Measurements from ENCODE around the gene ACAD11.

DNA sequence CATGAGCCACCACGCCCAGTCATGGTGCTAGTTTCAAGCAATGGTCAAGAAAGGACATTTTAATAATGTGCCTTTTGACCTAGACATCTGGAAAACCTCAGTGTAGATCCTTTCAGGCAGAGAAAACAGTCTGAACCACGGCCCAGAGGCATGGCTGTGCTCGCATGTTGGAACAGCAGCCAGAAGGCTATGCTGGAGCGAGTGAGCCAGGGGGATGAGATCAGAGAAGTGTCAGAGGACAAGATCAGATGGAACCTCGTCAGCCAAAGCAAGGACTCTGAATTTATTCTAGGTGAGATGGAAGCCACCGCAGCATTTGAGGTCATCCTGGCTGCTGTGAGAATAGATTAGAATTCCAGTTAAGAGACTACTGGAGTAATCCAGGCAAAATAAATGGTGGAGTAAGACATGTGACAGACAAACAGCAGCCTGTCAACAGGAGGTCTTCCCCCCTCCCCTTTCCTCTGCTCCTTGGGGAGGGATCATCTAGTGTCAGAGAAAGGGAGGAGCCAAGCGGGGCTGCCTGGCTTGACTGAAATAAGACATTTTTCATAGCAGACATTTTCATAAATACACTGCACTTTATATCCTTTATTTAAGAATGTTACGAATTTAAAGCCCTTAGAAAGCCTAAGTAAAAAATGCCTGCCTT lies 103.0 kb downstream of the ACAD11 start:
- TF ChIP-seq NR2C2 (CRISPR knock-in tag; IDR thresholded peaks at IDR 0.05) = no peak
- TF ChIP-seq NR2C2 (tag; IDR thresholded peaks at IDR 0.05) = no peak
- no peak for TF ChIP-seq NFATC3 (IDR thresholded peaks at IDR 0.05)
- TF ChIP-seq, protein P1, sequence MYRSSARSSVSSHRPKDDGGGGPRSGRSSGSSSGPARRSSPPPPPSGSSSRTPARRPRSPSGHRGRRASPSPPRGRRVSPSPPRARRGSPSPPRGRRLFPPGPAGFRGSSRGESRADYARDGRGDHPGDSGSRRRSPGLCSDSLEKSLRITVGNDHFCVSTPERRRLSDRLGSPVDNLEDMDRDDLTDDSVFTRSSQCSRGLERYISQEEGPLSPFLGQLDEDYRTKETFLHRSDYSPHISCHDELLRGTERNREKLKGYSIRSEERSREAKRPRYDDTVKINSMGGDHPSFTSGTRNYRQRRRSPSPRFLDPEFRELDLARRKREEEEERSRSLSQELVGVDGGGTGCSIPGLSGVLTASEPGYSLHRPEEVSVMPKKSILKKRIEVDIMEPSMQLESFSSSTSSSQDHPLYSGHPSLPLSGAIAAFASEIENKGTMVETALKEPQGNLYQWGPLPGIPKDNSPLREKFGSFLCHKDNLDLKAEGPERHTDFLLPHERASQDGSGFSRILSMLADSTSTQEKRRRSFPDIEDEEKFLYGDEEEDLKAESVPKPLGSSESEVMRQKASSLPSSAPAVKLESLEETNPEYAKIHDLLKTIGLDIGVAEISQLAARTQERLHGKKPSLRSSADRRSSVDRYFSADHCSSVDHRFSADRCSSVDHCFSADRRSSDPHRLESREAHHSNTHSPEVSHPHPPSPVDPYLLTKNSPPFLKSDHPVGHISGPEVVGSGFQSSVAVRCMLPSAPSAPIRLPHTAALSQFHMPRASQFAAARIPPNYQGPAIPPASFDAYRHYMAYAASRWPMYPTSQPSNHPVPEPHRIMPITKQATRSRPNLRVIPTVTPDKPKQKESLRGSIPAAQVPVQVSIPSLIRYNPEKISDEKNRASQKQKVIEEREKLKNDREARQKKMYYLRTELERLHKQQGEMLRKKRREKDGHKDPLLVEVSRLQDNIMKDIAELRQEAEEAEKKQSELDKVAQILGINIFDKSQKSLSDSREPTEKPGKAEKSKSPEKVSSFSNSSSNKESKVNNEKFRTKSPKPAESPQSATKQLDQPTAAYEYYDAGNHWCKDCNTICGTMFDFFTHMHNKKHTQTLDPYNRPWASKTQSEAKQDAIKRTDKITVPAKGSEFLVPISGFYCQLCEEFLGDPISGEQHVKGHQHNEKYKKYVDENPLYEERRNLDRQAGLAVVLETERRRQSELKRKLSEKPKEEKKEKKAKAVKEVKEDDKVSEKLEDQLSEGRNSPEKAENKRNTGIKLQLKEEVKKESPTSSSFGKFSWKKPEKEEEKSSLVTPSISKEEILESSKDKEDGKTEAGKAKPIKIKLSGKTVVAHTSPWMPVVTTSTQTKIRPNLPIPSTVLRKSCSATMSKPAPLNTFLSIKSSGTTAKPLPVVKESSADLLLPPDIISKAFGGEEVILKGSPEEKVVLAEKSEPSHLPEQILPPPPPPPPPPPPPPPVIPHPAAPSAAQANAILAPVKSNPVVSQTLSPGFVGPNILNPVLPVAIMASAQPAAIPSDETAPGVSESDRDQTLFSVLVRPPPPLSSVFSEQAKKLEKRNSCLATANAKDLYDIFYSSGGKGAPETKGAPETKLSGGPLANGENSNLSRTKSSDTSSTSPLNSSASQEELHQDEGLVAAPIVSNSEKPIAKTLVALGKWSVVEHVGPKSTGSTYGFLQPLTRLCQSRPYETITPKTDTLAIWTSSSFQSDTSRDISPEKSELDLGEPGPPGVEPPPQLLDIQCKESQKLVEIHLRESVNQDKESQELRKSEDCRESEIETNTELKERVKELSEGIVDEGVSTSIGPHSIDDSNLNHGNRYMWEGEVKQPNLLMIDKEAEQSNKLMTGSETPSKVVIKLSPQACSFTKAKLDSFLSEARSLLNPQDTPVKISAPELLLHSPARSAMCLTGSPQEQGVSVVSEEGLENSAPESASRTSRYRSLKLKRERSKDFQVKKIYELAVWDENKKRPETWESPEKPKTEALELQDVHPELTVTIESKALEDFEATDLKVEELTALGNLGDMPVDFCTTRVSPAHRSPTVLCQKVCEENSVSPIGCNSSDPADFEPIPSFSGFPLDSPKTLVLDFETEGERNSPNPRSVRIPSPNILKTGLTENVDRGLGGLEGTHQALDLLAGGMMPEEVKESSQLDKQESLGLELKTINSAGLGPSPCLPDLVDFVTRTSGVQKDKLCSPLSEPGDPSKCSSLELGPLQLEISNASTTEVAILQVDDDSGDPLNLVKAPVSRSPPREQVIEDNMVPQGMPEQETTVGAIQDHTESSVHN (IDR thresholded peaks at IDR 0.05; ENCODE audit: borderline replicate concordance in 1 of 2, low read depth in 1 of 2) = no peak
- TF ChIP-seq TCFL5 (CRISPR knock-in tag; conservative IDR thresholded peaks at IDR 0.05) = no peak
